ENCODE results near the gene RHOJ.
"Not testable (repeated sequence)": the region's sequence is repeated elsewhere in the genome, so short reads cannot be mapped to it uniquely, and the experiment has no call there.

RHOJ gene

GRCh38 chr14:63204407-63205043 is at the start of gene RHOJ:
Gene RHOJ (plus strand): TSS chr14:63204443. CDS start chr14:63204870, 427 bp downstream.
- in situ Hi-C loops (cut with HindIII; ENCODE audit: low sequenced_read_pairs): no loop called here

DNA sequence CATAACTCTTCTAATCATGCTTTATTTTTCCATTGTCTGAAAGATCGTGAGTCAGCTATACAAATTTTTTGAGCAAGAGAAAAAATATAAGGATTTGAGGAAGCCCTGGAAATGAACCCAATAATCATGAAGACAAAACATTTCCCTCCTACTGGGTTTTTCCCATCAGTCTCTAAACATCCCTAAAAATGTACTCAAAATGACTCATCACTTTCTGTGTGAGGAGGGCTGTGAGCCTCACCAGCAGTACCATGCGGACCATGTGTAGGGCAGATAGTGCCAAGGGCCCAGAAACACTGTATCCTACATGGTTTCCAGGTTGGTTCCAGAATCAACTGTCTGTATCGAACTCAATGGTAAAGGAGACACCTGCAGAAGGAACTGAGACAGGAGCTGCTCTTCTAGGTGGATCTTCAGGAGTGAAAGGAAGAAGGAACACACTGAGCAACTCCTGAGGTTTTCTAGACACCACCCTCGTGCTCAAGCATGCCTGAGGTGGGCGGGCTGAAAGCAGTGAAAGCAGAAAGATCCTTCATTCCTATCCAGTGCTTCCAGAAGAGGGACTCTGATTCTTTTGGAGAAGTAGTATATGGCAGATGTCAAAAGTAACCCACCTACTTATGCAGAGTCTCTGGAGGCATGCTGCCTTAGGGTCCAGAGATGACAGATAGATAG is 48.6 kb upstream of the RHOJ start:
- in situ Hi-C loops (cut with HindIII; ENCODE audit: low sequenced_read_pairs): no loop called here

DNA sequence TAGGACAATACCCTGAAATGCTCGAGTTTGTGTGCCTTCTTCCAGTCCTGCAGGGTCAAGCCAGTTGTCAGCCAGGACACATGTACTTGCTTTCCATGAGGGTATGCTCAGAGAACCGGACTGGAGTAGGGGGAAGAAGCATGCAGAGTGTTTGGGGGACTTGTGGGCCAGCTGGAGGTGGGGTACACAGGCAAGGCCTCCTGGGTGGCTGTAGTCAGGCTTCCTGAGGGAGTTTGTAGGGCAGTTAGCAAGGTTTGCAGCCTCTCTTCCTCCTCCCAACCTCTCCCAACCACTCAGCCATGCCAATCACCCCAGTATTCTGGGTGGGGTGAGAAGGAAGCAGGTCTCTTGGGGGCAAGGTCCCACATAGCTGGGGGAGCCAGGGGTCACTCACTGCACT is 47.0 kb upstream of the RHOJ start:
- in situ Hi-C loops (cut with HindIII; ENCODE audit: low sequenced_read_pairs): no loop called here

GRCh38 chr14:63163306-63163705 is 40.9 kb upstream of the RHOJ start:
- in situ Hi-C loops (cut with HindIII; ENCODE audit: low sequenced_read_pairs): no loop called here

- in situ Hi-C loops (cut with HindIII; ENCODE audit: low sequenced_read_pairs): no loop called here
Observed at GRCh38 chr14:63164108-63164683, 40.0 kb upstream of the RHOJ start.

- in situ Hi-C loops (cut with HindIII; ENCODE audit: low sequenced_read_pairs): not testable (repeated sequence)
Observed at GRCh38 chr14:63165267-63165666, 39.0 kb upstream of the RHOJ start.

GRCh38 chr14:63167044-63167443 is 37.2 kb upstream of the RHOJ start:
- in situ Hi-C loops (cut with HindIII; ENCODE audit: low sequenced_read_pairs): no loop called here

DNA sequence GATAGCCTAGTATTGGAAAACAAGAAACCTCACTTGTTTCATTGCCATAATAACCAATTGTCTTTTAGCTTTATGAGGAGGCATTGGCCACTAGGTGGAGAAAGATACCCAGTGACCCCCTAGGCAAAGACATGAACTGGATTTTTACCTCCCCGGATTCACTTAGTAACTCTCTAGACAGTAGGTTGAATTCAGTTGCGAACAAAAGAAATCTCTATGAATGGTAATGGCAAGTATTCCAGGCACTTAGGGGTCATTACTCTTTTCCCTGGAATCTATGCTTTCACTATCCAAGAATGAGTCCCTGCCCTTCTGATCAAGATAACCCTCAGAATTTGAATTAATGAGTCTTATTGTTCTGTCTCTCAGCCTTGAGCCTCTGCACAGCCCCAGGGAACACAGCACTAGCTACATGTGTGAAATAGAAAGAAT is 29.5 kb upstream of the RHOJ start:
- in situ Hi-C loops (cut with HindIII; ENCODE audit: low sequenced_read_pairs): no loop called here

DNA sequence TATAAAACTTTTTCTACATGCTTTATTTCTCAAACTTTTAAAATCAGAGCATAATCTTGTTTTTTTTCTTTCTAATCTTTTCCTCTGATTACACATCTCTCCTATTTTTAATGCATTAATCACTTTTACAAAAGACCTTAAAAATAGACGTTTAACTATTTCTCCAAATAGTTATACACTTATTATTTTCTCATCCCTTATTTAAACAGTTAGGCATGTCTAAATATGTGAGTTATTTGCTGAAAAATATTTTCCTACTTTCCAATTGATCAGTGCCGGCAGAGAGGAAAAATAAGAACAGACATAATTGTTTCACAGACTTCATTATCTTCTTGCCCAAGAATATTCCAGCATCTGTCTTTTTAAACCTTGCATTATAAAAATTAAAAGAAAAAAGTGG is 28.7 kb upstream of the RHOJ start:
- in situ Hi-C loops (cut with HindIII; ENCODE audit: low sequenced_read_pairs): no loop called here

GRCh38 chr14:63178912-63179311 is 25.3 kb upstream of the RHOJ start:
- in situ Hi-C loops (cut with HindIII; ENCODE audit: low sequenced_read_pairs): no loop called here

- in situ Hi-C loops (cut with HindIII; ENCODE audit: low sequenced_read_pairs): no loop called here
Observed at GRCh38 chr14:63179383-63179782, 24.9 kb upstream of the RHOJ start.

GRCh38 chr14:63180011-63180410 is 24.2 kb upstream of the RHOJ start:
- in situ Hi-C loops (cut with HindIII; ENCODE audit: low sequenced_read_pairs): no loop called here

DNA sequence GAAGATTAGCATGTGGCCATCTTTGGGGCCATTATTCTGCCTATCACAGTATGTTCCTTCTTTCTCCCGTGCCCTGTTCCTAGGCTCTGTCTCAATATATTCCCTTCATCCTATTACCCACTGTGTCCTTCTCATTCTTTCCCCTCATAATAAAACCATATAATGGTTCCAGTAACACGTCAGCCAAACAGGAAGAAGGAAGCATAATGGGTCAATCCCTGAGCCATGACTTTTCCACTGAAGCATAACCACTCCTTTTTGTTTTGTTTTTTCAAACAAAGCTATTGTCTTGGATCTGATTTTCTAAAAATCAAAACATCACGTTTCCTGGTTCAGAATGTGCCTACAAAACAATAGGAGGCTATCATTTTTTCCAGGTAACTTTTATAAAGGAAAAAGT is 21.3 kb upstream of the RHOJ start:
- in situ Hi-C loops (cut with HindIII; ENCODE audit: low sequenced_read_pairs): no loop called here

GRCh38 chr14:63186453-63186852 is 17.8 kb upstream of the RHOJ start:
- in situ Hi-C loops (cut with HindIII; ENCODE audit: low sequenced_read_pairs): no loop called here

DNA sequence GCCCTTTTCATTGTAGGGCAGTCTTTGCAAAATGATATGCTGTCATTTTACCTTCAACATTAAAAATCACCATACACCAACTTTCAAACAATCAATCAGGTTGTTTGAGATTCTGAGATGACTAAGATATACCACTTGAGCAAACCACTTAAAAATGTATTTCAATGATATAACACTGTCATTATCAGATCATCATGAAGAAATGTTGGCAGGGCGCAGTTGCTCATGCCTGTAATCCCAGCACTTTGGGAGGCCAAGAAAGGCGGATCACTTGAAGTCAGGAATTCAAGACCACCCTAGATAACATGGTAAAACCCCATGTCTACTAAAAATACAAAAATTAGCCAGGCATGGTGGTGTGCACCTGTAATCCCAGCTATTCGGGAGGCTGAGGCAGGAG is 13.0 kb upstream of the RHOJ start:
- in situ Hi-C loops (cut with HindIII; ENCODE audit: low sequenced_read_pairs): no loop called here

- in situ Hi-C loops (cut with HindIII; ENCODE audit: low sequenced_read_pairs): no loop called here
Observed at GRCh38 chr14:63192085-63192484, 12.2 kb upstream of the RHOJ start.

DNA sequence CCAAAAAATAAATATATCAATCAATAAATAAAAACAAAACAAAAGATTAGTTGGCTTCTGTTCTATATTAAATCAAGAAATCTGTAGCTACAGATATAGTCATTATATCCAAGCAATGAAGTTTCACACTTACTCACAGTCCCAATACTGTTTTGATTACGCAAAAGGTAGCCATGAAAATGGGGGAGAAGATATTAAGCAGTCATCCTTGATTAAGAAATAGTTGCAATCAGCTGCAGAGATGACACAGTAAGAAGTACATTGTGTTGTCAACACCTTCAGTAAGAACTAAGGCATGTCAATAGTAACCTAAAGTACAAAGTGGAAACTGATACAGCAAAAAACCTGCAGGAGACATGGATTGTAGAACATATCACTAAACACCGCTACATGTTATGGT is 11.0 kb upstream of the RHOJ start:
- in situ Hi-C loops (cut with HindIII; ENCODE audit: low sequenced_read_pairs): no loop called here

GRCh38 chr14:63200035-63200740 is 4.1 kb upstream of the RHOJ start:
- in situ Hi-C loops (cut with HindIII; ENCODE audit: low sequenced_read_pairs): no loop called here

DNA sequence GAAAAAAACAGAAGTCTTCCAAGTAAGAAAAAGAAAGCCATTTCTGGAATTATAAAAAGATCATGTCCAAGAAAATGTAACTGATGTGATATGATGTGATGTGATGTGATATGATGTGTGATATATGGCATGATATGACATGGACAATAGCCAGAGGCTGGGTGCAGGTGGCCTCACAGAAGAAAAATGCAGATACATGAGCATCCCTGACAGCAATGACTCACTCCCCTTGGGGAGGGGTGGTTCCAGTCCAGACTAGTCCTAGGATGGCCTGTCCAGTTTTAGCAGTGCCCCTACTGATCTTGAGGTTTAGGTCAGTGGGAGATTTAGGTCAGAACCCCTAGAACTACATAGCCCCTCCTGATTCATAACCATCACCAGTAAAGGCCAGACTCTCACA is 3.5 kb upstream of the RHOJ start:
- in situ Hi-C loops (cut with HindIII; ENCODE audit: low sequenced_read_pairs): no loop called here

DNA sequence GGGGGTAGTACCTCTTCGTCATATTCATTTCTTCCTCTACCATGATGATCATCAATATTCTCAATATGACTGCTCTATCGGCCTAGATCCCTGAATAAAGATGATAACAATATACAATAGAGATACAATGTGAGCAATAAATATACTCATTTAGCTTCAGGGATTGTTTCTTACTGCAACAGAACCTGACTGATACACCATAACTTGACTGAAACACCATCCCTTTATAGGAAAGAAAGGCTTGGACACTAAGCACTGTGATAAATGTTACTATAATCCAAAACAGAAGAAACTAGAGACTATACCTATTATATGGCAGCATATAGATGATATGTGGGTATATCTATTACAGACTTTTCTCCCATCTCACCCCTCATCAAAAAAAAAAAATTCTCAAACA is 1.2 kb upstream of the RHOJ start:
- in situ Hi-C loops (cut with HindIII; ENCODE audit: low sequenced_read_pairs): no loop called here

GRCh38 chr14:63203618-63204406 is 431 bp upstream of the RHOJ start:
- in situ Hi-C loops (cut with HindIII; ENCODE audit: low sequenced_read_pairs): no loop called here
